LNCAP (cell line): ENCODE data around the gene ZBTB38.

Experiments
- CTCF ChIP-seq: fragments of 450-650 bp; IDR thresholded peaks from 2 replicates; pipeline ENCODE4 v1.5.1; 2017; ENCODE audit warnings: mild to moderate bottlenecking

The ZBTB38 gene

GRCh38 chr3:141373768-141374526 lies 5.6 kb downstream of the ZBTB38 start:
- no peak for TF ChIP-seq CTCF

DNA sequence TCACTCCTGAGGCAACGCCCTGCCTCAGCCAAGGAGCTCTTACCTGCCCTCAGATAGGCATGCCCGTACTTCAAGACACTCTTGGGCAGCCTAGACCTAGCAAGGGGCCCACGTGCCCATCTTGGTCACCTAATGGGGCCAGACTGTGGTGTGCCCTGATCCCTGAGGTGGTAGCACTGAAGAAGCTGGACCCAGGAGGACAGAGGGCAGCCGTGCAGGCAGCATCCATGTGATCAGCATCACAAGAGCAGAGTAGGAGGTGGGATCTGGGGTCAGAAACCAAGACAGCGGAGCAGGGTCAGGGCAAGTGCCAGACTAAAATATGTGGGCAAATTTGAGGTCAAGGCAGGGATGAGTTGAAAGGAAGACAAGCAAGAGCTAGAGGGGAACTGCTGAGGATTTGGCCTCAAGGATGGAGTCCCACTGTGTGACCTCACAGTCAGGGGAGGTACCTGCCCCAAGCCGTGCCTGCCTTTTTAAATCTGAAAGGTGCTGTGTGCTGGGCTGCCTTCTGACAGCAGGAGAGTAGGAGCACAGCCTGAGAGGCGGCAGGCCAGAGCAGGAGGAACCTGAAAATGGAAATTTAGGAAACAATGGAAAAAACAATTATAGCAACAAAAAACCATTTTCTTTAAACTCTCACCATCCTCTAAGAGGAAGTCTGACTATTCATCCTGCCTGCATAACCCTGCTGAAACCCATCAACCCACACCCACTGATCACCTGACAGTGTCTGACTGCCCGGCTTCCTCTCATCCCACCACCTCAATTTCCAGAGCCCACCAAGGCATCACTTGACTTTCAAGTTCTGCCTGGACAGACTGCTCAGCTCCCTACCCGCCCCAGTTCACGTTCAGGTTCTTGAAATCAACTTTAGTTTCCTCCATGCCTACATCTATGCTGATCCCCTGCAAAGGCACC lies 7.3 kb downstream of the ZBTB38 start:
- TF ChIP-seq CTCF, result no peak

DNA sequence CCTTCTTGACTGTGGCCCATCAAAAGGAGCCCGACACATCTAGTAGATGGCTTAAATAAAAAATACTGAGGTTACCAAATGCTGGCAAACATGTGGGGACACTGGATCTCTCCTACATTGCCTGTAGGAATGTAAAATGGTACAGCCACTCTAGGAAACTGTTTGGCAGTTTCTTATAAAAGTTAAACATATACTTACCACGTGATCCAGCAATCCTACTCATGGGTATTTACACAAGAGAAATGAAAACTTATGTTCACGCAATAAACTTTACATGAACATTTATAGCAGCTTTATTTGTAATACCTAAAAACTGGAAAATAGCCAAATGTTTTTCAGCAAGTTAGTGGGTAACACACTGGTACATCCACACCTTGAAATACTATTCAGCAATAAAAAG lies 9.1 kb downstream of the ZBTB38 start:
- TF ChIP-seq CTCF, result no peak

DNA sequence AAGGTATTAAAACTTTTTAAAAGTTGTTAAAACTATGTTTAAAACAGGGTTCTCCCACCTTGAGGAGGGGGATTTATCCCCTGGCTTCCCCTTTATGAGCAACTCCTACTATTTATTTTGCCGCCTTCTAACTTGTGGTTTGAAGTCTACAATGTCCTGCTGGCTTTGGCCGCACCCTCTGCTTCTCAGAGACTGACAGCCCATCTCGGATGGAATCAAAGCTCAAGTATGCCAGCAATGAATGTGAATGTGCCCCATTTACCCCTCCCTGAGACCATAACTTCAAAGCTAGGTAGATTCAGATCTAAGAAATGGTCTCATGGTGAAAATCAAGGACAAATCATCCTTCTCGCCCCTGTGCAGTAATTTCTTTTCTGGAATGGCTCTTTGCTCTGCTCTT lies 10.3 kb downstream of the ZBTB38 start:
- TF ChIP-seq CTCF, result no peak

DNA sequence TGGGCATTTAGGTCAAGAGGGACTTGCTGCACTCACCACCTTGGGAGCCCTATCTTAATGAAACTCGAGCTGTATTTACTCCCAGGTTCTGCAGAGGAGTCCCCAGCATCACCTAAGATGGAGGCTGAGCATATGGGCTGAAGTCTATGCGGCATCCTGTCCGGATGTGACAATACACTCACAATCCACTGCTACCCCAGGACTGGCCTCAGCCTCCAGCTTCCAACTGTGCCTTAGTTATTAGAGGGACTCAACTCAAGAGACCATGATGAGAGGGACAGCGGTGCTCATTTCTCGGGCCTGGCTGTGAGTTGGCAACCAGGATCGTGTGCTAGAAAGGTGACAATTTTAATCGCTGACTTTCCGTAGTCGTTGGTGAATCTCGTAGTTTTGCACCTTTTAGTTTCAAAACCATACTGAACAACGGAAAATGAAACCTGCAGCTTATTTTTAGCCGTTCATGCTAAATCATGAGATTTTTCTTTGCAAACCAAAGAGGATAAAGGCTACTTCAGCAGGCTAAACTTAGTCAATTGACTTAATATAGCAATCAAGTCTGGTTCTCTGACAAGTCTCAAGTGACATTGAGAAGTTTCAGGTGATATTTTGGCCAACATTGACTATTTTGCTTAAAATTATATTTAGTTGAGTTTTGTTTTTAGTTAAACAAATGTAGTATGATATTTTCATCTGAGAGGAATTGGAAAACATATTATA lies 11.1 kb downstream of the ZBTB38 start:
- TF ChIP-seq CTCF, result no peak

DNA sequence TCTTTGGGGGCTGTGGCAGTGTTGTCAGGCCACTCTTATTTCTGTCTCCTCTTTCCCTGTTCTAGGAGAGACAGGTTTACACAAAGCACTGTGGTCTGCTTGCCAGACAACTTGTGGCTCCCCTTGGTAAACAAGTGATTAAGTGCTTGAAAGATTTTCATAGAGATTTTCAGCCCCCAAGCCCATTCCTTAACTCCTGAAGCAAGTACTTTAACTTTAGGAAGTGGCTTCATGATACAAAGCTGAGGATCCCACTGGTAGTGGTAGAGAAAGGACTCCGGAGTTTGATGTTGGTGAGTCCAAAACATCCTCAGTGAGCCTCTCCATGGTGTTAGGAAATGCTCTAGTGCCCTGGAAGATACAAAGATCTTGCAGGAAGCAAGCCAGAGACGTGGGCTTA lies 12.0 kb downstream of the ZBTB38 start:
- no peak for TF ChIP-seq CTCF

DNA sequence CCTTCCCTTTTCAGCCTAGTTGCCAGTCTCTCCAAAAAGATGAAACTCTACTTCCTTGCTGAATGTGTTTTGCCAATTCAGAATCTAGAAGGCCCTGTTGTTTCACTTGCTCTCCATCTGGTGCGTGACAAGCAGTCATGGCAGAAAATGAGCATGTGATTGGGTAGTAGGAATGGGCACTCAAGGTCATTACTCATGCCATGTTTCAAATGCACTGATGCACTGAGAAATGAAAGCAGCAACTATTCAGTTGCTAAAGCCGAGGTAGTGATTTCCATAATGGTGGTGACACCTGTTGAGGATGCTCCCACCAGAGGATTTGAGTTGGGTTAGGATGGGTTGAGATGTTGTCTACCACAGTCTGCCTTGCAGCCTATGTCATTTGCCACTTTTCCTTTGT lies 12.7 kb downstream of the ZBTB38 start:
- TF ChIP-seq CTCF, result no peak
